ENCODE measurements around the gene ARHGAP5.
A peak's percentile ranks its signal among the peaks of the same experiment; 100 is the strongest.

The ARHGAP5 gene

DNA sequence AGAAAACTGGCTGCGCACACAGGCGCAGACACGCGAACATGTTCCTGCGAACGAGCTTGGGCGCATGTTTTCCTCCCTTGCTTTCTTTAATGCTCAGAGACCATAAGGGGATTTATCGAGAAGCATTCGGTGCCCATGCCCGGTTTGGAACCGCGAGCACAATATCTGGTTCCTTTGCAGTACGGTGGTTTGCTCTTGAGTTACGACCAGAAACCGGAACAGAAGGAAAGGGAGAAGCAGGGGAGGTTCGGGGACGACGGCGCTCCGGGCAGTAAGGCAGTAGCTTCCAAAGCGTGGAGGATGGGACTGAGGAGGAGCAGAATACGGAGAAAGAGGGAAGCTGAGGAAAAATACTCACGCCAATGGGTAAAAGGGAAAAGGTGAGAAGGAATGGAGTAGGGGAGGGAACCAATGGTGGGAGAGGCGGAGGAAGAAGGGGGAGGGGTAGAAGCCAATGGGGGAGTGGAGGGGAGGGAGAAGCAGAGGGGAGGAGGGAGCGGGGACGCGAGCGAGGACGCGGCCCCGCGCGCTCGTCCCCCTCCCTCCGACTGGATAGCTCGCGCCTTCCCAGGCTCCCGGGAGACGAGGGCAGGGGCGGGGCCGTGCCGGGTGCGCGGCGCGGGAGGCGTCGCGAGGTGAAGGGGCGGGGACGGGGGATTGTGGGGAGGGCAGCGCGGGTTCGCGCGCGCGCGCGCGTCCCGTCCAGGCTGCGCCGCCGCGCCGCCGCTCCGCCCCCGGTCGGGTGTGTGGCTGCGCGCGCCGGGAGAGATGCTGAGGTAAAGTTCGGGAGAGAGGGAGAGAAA, 625 bp upstream of the ARHGAP5 start:
- DNase-seq (ENCODE audit: low read depth) = peak; percentile 85

GRCh38 chr14:32078023-32078857, 1.1 kb downstream of the ARHGAP5 start:
- DNase-seq (ENCODE audit: low read depth) = no peak

GRCh38 chr14:32078858-32079216, 1.7 kb downstream of the ARHGAP5 start:
- no peak for DNase-seq (ENCODE audit: low read depth)

DNA sequence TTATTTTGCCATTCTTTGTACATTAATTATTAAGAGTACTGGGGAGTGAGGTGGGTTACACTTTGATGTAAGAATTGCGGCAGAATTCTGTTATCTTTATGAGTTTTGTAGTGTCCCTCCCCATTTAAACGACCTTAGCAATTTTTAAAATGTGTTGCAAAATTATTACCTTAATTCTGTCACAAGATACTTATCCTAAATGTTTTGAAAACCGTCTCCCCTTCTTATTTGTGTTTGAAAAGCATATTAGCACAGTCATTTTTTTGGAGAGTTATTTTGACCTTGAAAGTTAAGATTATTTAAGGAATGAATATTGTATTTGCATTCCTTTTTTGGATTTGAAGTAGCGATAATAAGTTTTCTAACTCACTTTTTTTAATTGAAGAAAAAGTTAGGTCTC, 2.2 kb downstream of the ARHGAP5 start:
- no peak for DNase-seq (ENCODE audit: low read depth)

- DNase-seq (ENCODE audit: low read depth) = no peak
Measured at GRCh38 chr14:32080001-32080510, 3.0 kb downstream of the ARHGAP5 start.

DNA sequence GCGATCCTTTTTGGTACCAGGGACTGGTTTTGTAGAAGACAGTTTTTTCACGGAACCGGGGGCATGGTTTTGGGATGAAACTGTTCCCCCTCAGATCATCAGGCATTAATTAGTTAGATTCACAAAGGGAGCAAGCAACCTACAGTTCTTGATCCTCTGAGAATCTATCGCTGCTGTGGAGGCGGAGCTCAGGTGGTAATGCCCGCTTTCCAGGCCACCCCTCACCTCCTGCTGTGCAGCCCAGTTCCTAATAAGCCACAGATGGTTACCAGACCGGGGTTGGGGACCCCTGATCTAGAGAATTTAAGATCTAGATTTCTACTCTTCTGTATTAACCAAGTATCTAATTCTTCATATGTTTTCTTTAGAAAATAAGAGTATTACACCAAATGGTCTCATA, 4.8 kb downstream of the ARHGAP5 start:
- DNase-seq (ENCODE audit: low read depth) = no peak

- no peak for DNase-seq (ENCODE audit: low read depth)
Measured at GRCh38 chr14:32083315-32083624, 6.2 kb downstream of the ARHGAP5 start.

DNA sequence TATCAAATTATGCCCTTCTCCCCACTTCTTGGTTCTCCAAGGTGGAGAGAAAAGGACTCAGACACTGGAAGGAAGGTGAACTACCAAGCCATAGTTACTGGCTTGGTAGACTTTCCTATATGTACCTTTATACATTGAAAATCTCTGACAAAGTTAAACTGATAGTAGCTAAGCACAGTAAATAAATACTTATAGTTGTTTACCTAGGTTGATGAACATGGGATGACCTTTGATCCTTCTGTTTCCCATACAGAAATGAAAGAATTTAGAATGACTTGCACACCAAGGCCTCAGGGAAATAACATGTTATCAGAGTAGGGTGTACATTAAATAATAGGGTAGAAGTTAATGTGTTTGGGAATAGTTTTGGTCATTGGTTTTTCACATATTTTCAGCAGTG, 6.7 kb downstream of the ARHGAP5 start:
- DNase-seq (ENCODE audit: low read depth) = no peak

DNA sequence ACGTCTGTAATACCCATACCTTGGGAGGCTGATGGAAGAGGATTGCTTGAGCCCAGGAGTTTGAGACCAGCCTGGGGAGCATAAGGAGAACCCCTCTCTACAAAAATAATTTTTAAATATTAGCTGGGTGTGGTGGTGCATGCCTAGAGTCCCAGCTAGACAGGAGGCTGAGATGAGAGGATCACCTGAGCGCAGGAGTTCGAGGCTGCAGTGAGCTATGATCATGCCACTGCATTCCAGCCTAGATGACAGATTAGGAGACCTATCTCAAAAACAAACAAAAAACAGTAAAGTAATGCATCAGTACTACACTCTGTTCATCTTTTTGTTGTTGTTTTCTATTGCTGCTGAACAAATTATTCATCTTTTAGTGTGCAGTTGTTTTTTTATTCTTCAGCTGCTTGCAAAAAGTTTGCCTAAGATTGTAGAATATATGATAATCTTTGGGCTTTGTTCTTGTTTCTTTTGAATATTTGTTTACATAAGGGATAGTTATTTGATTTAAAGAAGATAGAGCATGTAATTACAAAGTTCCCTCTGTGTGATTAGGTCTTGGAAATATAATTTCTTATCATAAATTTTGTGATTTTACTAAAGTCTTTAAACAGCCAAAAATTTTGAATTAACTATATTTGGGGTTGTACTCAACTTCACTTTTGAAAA, 8.2 kb downstream of the ARHGAP5 start:
- DNase-seq (ENCODE audit: low read depth) = no peak

DNA sequence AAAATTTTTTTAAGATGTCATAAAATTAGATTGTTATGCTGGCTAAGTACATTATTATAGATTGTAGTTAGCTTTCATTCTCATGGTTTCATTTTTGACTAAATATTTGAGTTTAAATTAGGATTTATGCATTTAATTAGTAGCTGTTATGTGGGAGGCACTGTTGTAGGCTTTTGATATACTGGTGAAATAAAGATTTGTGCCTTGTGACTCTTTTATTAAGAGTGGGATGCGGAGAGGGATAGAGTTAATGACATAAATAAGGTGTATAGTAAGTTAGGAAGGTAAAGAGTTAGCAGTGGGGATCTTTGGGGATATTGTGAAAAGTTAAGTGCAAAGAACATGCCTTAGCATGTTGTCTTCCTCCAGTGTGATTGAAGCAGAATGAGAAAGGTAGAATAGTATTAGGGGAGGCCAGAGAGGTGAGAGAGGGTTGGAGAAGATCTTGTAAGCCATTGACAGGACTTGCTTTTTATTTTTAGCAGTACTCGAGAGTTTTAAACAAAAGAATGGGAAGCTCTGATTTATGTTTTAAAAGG, 8.8 kb downstream of the ARHGAP5 start:
- no peak for DNase-seq (ENCODE audit: low read depth)

DNA sequence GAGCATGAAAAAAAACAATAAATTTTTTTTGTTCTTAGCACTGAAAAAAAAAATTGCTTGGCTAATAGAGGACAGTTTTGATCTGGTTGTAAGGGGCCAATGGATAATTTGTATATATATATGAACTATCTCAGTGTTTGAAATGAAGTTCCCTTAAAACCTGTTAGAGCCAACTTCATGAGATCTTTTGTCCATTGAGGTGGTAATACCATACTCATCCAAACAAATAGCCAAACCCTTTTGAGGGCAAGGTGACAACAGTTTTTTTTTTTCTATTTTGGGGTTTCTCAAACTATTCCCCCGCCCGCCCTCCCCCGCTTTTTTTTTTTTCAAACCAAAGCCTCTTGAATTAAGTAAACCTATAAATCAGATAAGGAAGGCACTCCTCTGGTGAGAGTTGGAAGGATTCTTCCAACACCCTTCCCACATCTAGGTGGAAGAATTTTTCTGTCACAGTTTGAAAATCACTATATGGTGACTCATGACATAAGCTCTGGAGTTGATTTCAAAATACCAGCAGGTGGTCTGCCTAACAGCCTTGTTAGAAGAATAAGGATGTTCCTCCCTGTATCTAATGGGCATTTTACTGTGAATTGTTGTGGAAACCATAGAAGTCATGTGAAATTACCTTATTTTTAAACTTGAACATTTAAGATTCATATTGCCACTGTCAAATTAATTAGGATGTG, 10.2 kb downstream of the ARHGAP5 start:
- no peak for DNase-seq (ENCODE audit: low read depth)

DNA sequence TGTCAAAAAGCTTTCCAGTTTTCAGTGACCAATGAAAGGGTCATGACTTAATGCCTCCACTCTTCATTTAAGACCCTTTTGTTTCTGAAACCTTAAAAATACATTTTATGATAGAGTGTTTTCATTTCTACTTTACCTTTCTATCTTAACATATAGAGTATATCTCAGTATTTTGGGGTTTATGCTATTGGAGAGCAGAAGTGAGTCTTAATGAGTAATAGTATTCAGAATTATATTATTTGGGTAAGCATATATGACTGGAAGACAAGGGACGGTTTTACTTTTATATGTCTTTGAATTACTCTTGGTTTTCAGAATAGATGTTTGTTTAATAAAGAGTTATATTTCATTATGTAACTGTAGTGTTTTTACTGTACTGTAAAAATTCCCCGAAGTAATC, 10.8 kb downstream of the ARHGAP5 start:
- no peak for DNase-seq (ENCODE audit: low read depth)

- no peak for DNase-seq (ENCODE audit: low read depth)
Measured at GRCh38 chr14:32090686-32091085, 13.6 kb downstream of the ARHGAP5 start.

DNA sequence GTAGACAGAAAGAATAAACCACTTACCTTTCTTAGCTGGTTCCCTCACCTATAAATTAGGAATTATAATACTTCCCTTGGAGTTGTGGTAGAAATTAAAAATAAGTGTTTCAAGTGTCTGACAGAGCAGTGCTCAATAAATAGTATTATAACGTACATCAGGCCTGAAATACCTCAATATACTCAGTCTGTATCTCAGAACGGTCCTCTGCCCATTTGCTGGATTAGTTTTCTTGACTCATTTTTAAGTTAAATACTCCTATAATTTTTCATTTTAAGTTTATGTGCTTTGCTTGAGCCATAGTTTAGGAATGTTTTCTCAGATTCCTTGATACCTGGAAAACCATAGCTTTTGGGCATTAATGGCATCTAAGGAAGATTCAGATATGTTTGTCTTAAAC, 22.4 kb downstream of the ARHGAP5 start:
- no peak for DNase-seq (ENCODE audit: low read depth)

DNA sequence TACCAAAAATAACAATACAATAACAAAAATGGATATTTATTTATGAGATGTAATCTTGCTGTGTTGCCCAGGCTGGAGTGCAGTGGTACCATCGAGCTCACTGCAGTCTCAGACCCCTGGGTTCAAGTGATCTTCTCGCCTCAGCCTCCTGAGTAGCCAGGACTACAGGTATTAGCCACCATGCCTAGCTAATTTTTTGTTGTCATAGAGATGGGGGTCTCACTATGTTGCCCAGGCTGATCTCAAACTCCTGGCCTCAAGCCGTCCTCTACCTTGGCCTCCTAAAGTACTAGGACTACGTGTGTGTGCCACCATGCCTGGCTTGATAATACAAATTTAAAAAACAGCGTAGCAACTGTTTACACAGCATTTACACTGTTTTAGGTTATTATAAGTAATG, 23.1 kb downstream of the ARHGAP5 start:
- no peak for DNase-seq (ENCODE audit: low read depth)

DNA sequence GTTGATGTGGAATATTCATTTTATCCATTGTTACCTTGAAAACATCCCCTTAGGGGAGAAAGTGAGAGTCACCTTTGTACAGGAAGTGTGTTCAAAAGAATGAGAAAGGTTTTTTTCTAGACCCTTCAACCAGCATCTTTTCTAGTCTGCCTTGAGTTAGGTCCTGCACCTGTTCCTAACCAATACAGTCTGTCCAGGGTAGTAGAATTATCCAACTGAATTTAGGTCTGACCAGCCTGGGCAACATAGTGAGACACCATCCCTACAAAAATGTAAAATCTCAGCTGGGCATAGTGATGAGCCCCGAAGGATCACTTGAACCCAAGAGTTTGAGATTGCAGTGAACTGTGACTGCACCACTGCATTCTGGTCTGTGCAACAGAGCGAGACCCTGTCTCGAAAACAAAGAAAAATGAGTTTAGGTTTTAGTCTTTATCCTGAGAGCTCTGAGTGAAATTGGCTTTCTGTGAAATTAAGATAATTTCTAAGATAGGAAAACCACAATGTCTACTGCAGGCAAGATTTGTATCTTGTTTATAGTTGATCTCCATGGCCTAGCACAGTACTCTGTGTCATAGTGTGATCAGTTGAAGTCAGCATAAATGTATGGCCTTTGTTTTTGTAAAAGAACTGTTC, 25.2 kb downstream of the ARHGAP5 start:
- DNase-seq (ENCODE audit: low read depth) = no peak

DNA sequence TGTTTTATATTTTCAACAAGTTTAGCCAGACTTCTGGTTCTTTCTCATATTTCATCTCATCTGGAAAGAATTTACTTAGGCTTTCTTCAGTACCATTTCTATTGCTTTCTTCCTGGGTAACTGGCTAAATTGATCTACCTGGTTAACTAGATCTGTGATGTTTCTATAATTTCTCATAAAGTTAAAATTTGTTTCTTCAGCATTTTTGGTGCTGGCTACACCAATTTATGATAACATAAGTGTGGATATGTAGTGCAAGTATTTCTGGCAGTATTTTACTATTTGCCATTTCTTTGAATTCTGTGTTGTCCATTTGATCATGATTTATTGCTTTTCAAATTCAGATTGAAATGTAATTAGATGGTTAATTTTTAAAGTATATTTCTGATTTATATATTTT, 25.9 kb downstream of the ARHGAP5 start:
- DNase-seq (ENCODE audit: low read depth) = no peak

- DNase-seq (ENCODE audit: low read depth) = no peak
Measured at GRCh38 chr14:32104308-32104707, 27.2 kb downstream of the ARHGAP5 start.

GRCh38 chr14:32104803-32105202, 27.7 kb downstream of the ARHGAP5 start:
- no peak for DNase-seq (ENCODE audit: low read depth)

GRCh38 chr14:32109676-32110547, 32.8 kb downstream of the ARHGAP5 start:
- DNase-seq (ENCODE audit: low read depth) = peak; percentile 83

GRCh38 chr14:32110548-32110896, 33.4 kb downstream of the ARHGAP5 start:
- DNase-seq (ENCODE audit: low read depth) = no peak

Data from non-pigmented ciliary epithelial cell (primary cell).